Endodermal cell (in vitro differentiated cells): Measurements from ENCODE around the gene ZNF729. TPM values are rescaled to one million over a fixed set of nuclear protein-coding genes. Genes with fewer than 3 reads are reported as not detected.

Source experiments
- DNase-seq: peaks from one replicate; pipeline ENCODE4 v3.0.0-alpha.2; 2017
- H3K27ac ChIP-seq: 2 replicates; pipeline ENCODE4 v1.5.1; 2013; ENCODE audit warnings: mild to moderate bottlenecking, low read depth, low read length, moderate library complexity
- H3K27me3 ChIP-seq: 2 replicates; pipeline ENCODE4 v1.6.1; 2013; ENCODE audit warnings: mild to moderate bottlenecking, low read length, moderate library complexity; ENCODE audit not compliant: insufficient read depth, control insufficient read depth, poor library complexity, severe bottlenecking
- H3K36me3 ChIP-seq: 2 replicates; pipeline ENCODE4 v1.7.0; 2013; ENCODE audit warnings: mild to moderate bottlenecking, low read length, moderate library complexity; ENCODE audit not compliant: control insufficient read depth, insufficient read depth
- H3K4me1 ChIP-seq: one replicate; pipeline ENCODE4 v1.7.0; 2013; ENCODE audit warnings: low read length; ENCODE audit not compliant: control insufficient read depth, insufficient read depth
- H3K4me3 ChIP-seq: 2 replicates; pipeline ENCODE4 v1.5.1; 2013; ENCODE audit warnings: mild to moderate bottlenecking, low read length, moderate library complexity
- H3K9ac ChIP-seq: 2 replicates; pipeline ENCODE4 v1.6.1; 2013; ENCODE audit warnings: mild to moderate bottlenecking, low read length, moderate library complexity; ENCODE audit not compliant: poor library complexity, severe bottlenecking; ENCODE audit errors: extremely low read depth
- H3K9me3 ChIP-seq: 2 replicates; pipeline ENCODE4 v1.6.1; 2013; ENCODE audit warnings: mild to moderate bottlenecking, low read length, moderate library complexity; ENCODE audit not compliant: control insufficient read depth
- H3K27ac Mint-ChIP-seq: 2 replicates; pipeline ENCODE4 v1.8.0; 2020; ENCODE audit warnings: mixed read lengths
- H3K27me3 Mint-ChIP-seq: 2 replicates; pipeline ENCODE4 v1.8.0; 2021; ENCODE audit warnings: mild to moderate bottlenecking, mixed read lengths; ENCODE audit not compliant: insufficient read depth
- H3K36me3 Mint-ChIP-seq: 2 replicates; pipeline ENCODE4 v1.8.0; 2020; ENCODE audit warnings: low read depth, mixed read lengths
- H3K4me1 Mint-ChIP-seq: 2 replicates; pipeline ENCODE4 v1.8.0; 2020; ENCODE audit warnings: mixed read lengths
- H3K4me3 Mint-ChIP-seq: 2 replicates; pipeline ENCODE4 v1.8.0; 2020; ENCODE audit warnings: mild to moderate bottlenecking, moderate library complexity, mixed read lengths
- H3K9me3 Mint-ChIP-seq: 2 replicates; pipeline ENCODE4 v1.8.0; 2020; ENCODE audit warnings: mild to moderate bottlenecking, mixed read lengths
- CTCF ChIP-seq: fragments of 200-600 bp; sonication (generic); conservative IDR thresholded peaks from 2 replicates; pipeline ENCODE4 v1.5.0; 2021; ENCODE audit warnings: antibody characterized with exemption, mild to moderate bottlenecking
- WGBS, 2 experiments: methylation state at CpG; one replicate each; pipeline versions ENCODE4 v1.1.5 to v1.1.7; 2013; ENCODE audit warnings: missing lambda C conversion rate in 2 of 2, mixed read lengths in 1 of 2; ENCODE audit not compliant: insufficient coverage in 1 of 2, insufficient read length in 1 of 2; 5-methylcytosine and 5-hydroxymethylcytosine counted together
- total RNA-seq, 2 donors: library from RNA; stranded (reverse); fragmentation: NEBNext Ultra II Directional in 1 of 2; extraction: Animal tissue kit (Norgen Biotek cat#: 25700) in 1 of 2; gene quantifications; 2 replicates in 1 of 2; 3 replicates in 1 of 2; pipeline ENCODE4 v1.2.1, GENCODE V29; 2021

The ZNF729 gene
- total RNA-seq, 2 donors from 2014 or later, result not detected

GRCh38 chr19:22354665-22355064, 68.4 kb downstream of the ZNF729 start:
- Mint-ChIP-seq H3K4me3 (no peak overlapping the region), H3K27ac (no peak overlapping the region), H3K36me3 (no peaks in the 10 kb centered on the region), H3K4me1 (no peaks in the 10 kb centered on the region), H3K27me3 (no peaks in the 10 kb centered on the region), H3K9me3 (peaks cover 90% of the 10 kb centered on the region)
- no peak overlapping the region for H3K27ac ChIP-seq
- no peak overlapping the region for H3K4me3 ChIP-seq
- H3K4me1 ChIP-seq, result no peaks in the 10 kb centered on the region
- no peak for TF ChIP-seq CTCF
- DNase-seq, result no peak
- no peaks in the 10 kb centered on the region for H3K36me3 ChIP-seq
- no peak overlapping the region for H3K9ac ChIP-seq
- WGBS, 2 experiments, result 14 to 57% methylated on average over 1 to 2 of the region's 2 CpGs
- H3K27me3 ChIP-seq, result no peaks in the 10 kb centered on the region
- H3K9me3 ChIP-seq, result peaks cover 50% of the 10 kb centered on the region

Other genes with a start within 250 kb of the ZNF729 start
- not detected for gene ZNF257, start 234.0 kb upstream of the ZNF729 start, total RNA-seq
- gene ZNF676, start 89.5 kb upstream of the ZNF729 start, total RNA-seq, result not detected
- gene ZNF98, start 135.9 kb downstream of the ZNF729 start, total RNA-seq, result not detected